Cardiac muscle cell (in vitro differentiated cells and primary cell): ENCODE data around the gene COL23A1. TPM values are rescaled to one million over a fixed set of nuclear protein-coding genes. Genes with fewer than 3 reads are reported as not detected.

ENCODE experiments used
- DNase-seq, 2 donors: peaks; one replicate each; pipeline versions ENCODE4 v3.0.0 to v3.0.0-alpha.2; 2010 to 2017; ENCODE audit warnings: low read depth in 1 of 2, low spot score in 1 of 2
- H3K27ac ChIP-seq: fragments of 200-600 bp; sonication (generic); 2 replicates; pipeline ENCODE4 v1.5.1; 2016
- H3K27me3 ChIP-seq: fragments of 200-600 bp; sonication (generic); 2 replicates; pipeline ENCODE4 v1.6.0; 2016; ENCODE audit warnings: control low read depth
- H3K36me3 ChIP-seq: fragments of 200-600 bp; sonication (generic); 2 replicates; pipeline ENCODE4 v1.5.1; 2016; ENCODE audit warnings: control low read depth
- H3K4me1 ChIP-seq: fragments of 200-600 bp; sonication (generic); 2 replicates; pipeline ENCODE4 v1.8.1; 2017; ENCODE audit warnings: low read depth, mild to moderate bottlenecking, mixed run types
- H3K4me3 ChIP-seq: fragments of 200-600 bp; sonication (generic); 2 replicates; pipeline ENCODE4 v1.5.1; 2016; ENCODE audit warnings: mild to moderate bottlenecking
- H3K9me3 ChIP-seq: fragments of 200-600 bp; sonication (generic); 2 replicates; pipeline ENCODE4 v1.5.1; 2017; ENCODE audit warnings: low read depth, mild to moderate bottlenecking, control low read depth
- polyA plus RNA-seq: library from polyadenylated mRNA; unstranded; fragments of >200 nt; fragmentation: Nextera tagmentation; extraction: Ambion mirVana; gene quantifications from 2 replicates; pipeline ENCODE4 v1.2.1, GENCODE V29; 2016
- total RNA-seq: library from RNA; depleted of rRNA; stranded (reverse); fragments of >200 nt; gene quantifications from 2 replicates; pipeline ENCODE4 v1.2.3, GENCODE V29; 2016
- TF ChIP-seq, protein P1 (sequence below): IDR thresholded peaks from 2 replicates; pipeline ENCODE4 v1.5.1; 2012; ENCODE audit warnings: low read depth, mild to moderate bottlenecking, low read length

Gene COL23A1
- total and polyA plus RNA-seq, 2 experiments from 2014 or later: 28.9 to 43.0 TPM

DNA sequence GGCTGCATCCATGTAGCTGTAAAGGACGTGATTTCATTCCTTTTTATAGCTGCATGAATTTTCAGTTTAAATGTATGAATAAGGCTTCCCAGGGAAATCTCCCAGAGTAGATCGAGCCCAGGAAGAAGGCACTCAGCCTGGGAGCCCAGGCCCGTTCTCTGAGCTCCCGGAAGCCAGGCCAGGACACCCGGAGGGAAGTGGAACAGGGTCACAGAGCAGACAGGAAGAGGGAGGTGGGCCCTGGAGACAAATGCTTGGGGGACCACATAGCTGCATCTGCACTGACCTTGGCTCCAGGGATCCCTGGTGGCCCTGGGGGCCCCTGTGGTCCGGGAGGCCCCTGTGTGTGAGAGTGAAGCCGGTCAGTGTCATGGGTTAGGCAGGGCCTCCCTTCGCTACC lies 337.9 kb downstream of the COL23A1 start:
- Histone ChIP-seq H3K4me1 (no peaks in the 10 kb centered on the region), H3K36me3 (no peaks in the 10 kb centered on the region), H3K27me3 (no peaks in the 10 kb centered on the region), H3K9me3 (no peaks in the 10 kb centered on the region), H3K4me3 (no peak overlapping the region), H3K27ac (no peak overlapping the region)
- no peak for DNase-seq
- TF ChIP-seq, protein P1, sequence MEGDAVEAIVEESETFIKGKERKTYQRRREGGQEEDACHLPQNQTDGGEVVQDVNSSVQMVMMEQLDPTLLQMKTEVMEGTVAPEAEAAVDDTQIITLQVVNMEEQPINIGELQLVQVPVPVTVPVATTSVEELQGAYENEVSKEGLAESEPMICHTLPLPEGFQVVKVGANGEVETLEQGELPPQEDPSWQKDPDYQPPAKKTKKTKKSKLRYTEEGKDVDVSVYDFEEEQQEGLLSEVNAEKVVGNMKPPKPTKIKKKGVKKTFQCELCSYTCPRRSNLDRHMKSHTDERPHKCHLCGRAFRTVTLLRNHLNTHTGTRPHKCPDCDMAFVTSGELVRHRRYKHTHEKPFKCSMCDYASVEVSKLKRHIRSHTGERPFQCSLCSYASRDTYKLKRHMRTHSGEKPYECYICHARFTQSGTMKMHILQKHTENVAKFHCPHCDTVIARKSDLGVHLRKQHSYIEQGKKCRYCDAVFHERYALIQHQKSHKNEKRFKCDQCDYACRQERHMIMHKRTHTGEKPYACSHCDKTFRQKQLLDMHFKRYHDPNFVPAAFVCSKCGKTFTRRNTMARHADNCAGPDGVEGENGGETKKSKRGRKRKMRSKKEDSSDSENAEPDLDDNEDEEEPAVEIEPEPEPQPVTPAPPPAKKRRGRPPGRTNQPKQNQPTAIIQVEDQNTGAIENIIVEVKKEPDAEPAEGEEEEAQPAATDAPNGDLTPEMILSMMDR: no peak

DNA sequence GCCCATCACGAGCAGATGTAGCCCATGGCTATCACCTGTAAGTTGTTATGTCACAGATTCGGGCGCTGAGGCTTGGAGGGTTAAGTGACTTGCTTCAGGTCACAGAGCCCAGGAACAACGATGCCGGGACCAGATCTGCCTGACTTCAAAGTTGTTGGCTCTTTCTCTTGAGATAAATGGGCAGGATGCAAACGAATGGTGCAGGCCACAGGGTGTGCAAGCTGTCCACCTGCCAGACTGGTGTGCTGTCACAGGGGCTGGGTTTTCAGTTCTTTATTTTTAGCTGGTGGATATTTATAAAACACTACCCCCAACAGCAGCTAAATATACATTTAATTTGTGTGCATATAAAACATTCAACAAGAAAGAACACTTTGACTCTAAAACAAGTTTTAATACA lies 339.9 kb downstream of the COL23A1 start:
- TF ChIP-seq, protein P1: no peak
- Histone ChIP-seq H3K4me3 (no peak overlapping the region), H3K4me1 (no peaks in the 10 kb centered on the region), H3K9me3 (no peaks in the 10 kb centered on the region), H3K27me3 (no peaks in the 10 kb centered on the region), H3K27ac (no peak overlapping the region), H3K36me3 (no peaks in the 10 kb centered on the region)
- DNase-seq: no peak

DNA sequence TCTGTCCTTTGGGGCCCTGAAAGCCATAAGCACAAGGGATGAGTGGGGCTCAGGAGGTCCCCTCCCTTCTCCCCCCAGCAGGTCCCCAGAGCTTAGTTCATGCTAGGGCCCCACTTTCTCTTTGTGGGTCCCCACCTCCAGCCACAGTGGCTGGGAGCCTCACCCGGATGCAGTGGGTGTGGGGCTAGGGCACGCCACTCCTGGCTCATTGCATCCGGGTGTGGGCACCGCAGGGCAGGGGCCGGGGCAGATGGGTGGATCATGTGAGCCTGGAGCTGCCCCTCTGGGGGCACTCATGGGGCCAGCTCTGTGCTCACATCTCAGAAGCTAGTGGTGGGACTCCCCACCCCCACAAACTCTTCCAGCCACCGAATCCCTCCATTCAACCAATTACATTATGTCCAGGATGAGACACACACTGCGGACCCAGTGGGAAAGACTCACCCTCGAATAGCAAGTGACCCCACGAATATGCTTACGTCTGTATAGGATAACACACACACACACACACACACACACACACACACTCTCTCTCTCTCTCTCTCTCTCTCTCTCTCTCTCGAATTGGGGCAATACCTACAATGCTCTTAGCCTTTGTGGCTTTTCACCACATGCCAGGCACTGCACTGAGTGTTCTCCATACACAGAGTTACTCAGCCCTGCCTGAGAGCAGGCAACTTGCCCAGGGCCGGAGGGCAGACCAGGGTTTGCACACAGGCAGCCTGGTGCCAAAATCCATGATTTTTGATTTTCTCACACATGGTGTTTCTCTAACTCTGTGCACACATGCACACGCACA lies 340.8 kb downstream of the COL23A1 start:
- H3K27me3 ChIP-seq: no peaks in the 10 kb centered on the region
- TF ChIP-seq, protein P1: no peak
- H3K27ac ChIP-seq: no peak overlapping the region
- H3K9me3 ChIP-seq: no peaks in the 10 kb centered on the region
- no peaks in the 10 kb centered on the region for H3K36me3 ChIP-seq
- DNase-seq: peak in 1 of 2 donors; percentile 69
- H3K4me3 ChIP-seq: no peak overlapping the region
- H3K4me1 ChIP-seq: no peaks in the 10 kb centered on the region

DNA sequence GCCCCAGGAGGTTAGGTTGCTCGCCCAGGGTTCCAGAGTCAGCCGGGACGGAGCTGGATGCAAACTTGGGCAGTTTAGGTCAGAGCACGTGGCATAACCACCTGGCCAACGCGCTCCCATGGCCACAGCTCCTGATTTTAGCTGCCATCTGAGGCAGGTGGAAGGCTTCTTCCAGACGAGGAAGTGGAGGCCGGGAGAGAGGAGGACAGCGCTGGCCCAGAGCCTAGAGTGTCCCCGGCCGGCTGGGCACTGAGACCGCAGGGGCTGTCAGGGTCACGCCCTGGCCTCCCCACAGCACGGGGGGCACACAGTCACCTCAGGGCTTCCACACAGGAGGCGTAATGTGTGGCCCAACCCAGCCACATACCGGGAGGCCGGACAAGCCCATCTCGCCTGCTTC lies 341.4 kb downstream of the COL23A1 start:
- Histone ChIP-seq H3K4me3 (no peak overlapping the region), H3K4me1 (no peaks in the 10 kb centered on the region), H3K27ac (no peak overlapping the region), H3K36me3 (no peaks in the 10 kb centered on the region), H3K9me3 (no peaks in the 10 kb centered on the region), H3K27me3 (no peaks in the 10 kb centered on the region)
- DNase-seq: no peak
- TF ChIP-seq, protein P1: no peak

DNA sequence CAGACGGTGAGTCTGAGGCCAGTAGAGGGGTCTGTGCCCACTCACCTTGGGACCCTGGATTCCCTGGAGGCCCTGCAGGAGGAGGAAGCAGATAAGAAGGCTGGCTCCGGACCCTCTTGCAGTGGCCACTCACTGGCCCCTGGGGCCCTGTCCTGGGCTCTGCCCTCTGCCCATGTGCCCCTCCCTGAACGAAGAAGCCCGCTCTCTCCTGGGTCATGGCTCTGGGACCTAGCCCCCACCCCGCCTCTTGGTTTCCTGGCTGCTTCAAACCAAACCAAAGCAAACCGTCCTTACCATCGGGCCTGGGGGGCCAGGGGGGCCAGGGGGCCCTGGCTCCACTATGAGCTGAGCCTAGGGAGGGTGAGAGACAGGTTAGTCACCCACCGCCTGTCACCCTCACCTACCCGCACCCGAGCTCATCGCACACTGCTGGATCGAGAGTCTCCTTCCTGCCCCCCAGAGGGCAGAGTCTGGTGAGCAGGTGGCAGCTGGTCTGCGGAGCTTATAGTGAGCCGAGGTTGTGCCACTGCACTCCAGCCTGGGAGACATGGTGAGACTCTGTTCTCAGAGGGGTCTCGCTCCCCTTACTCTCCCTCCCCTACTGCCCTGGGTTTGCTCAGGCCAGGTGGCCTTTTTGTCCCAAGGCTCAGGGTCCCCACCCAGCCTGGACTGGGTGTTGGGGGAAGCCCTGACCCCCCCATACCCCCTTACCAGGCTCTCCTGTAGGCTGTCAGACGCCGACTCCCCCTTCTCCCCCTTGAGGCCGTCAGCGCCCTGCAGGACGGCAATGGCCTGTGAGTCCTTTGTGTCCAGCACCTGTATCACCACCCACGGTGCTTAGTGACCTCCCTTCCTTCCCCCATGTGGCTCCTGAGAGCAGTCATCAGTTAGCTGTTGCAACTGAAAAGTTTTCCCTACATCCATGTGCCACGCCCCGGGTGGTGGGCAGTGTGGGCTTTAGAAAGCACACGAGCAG lies 342.4 kb downstream of the COL23A1 start:
- H3K4me3 ChIP-seq: no peak overlapping the region
- DNase-seq: no peak
- no peak overlapping the region for H3K27ac ChIP-seq
- no peaks in the 10 kb centered on the region for H3K36me3 ChIP-seq
- TF ChIP-seq, protein P1: no peak
- H3K4me1 ChIP-seq: no peaks in the 10 kb centered on the region
- no peaks in the 10 kb centered on the region for H3K27me3 ChIP-seq
- H3K9me3 ChIP-seq: no peaks in the 10 kb centered on the region
